Measurements from ENCODE around the gene LIMCH1. TPM values are rescaled to one million over a fixed set of nuclear protein-coding genes. Genes with fewer than 3 reads are reported as not detected.

LIMCH1 gene
- total and polyA plus RNA-seq, 11 donors, result 50.9 to 345 (median 233) TPM

DNA sequence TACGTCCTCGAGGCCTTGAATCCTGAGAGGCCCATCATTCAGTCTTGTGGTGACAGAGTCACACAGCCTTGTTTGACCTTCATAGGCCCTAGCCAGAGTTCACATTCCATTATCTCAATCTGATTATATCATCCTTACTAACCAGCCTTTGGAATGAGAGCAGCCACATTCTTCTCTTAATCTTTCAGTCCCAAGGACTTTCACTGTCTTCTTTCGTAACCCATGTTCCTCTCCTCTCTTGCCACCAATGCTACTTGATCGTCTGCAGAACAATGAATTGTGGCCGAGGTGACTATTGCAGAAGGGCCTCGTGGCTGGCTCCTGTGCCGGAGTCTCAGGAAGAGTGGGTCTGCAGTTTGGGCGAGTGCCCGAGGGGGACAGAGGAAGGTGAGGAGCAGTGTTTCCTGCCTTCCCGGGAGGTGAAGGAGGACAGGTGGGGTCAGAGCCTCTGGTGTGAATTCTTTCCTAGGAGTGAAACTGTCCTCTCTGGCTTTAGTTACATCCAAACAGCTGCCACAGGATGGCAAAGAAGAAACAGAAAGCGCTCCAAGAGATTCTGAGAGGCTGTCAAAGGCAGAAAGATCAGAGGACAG is 94.6 kb downstream of the LIMCH1 start:
- ATAC-seq, result no peak
- peaks cover 0 to 54% (median 17%) of the 10 kb centered on the region in 9 donors for H3K36me3 ChIP-seq
- no peak for TF ChIP-seq POLR2A (IDR thresholded peaks at IDR 0.05)
- TF ChIP-seq, protein P1, sequence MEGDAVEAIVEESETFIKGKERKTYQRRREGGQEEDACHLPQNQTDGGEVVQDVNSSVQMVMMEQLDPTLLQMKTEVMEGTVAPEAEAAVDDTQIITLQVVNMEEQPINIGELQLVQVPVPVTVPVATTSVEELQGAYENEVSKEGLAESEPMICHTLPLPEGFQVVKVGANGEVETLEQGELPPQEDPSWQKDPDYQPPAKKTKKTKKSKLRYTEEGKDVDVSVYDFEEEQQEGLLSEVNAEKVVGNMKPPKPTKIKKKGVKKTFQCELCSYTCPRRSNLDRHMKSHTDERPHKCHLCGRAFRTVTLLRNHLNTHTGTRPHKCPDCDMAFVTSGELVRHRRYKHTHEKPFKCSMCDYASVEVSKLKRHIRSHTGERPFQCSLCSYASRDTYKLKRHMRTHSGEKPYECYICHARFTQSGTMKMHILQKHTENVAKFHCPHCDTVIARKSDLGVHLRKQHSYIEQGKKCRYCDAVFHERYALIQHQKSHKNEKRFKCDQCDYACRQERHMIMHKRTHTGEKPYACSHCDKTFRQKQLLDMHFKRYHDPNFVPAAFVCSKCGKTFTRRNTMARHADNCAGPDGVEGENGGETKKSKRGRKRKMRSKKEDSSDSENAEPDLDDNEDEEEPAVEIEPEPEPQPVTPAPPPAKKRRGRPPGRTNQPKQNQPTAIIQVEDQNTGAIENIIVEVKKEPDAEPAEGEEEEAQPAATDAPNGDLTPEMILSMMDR (IDR thresholded peaks at IDR 0.05), result no peak
- WGBS, 4 donors, result 62 to 73% (median 67%) methylated on average over 10 to 11 of the region's 11 CpGs
- no peaks in the 10 kb centered on the region for H3K9me3 ChIP-seq
- DNase-seq, result no peak
- intact Hi-C loops (cut with DNase I), result no loop called here
- H3K27ac ChIP-seq, result peak overlapping the region in 5 of 12 donors; percentile 10 to 48 (median 20)
- no peaks in the 10 kb centered on the region for H3K27me3 ChIP-seq
- no peak overlapping the region for H3K4me3 ChIP-seq
- peaks cover 0 to 33% (median 15%) of the 10 kb centered on the region in 12 donors for H3K4me1 ChIP-seq

DNA sequence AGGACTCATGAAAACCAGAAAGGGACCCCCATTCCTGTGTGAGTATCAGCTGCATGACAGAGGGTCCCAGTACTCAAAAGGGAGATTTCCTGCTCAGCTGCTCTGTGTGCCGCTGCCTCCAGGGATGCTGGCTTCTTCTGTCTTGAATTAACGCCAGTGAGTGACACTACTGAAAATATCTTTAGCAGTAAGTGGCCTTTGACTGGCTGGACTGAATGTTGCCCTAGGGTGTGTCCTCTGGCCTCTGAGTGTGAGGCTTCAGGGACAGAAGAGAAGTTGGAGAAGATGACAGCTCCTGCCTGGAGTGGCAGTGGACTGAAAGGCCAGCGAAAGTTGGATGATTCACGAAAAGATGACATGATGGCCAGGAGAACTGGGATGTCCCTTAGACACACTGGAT is 95.4 kb downstream of the LIMCH1 start:
- 61 to 70% (median 64%) methylated on average over 3 to 4 of the region's 4 CpGs for WGBS, 4 donors
- H3K9me3 ChIP-seq, result no peaks in the 10 kb centered on the region
- no peak overlapping the region for H3K4me3 ChIP-seq
- intact Hi-C loops (cut with DNase I), result no loop called here
- peak; percentile 71 to 82 (median 76) for ATAC-seq
- TF ChIP-seq POLR2A (IDR thresholded peaks at IDR 0.05), result no peak
- TF ChIP-seq, protein P1 (IDR thresholded peaks at IDR 0.05), result no peak
- H3K36me3 ChIP-seq, result peaks cover 0 to 57% (median 17%) of the 10 kb centered on the region in 9 donors
- H3K27ac ChIP-seq, result peak overlapping the region in 3 of 12 donors; percentile 20 to 49 (median 32)
- DNase-seq, result peak in 1 of 5 donors; percentile 41
- H3K27me3 ChIP-seq, result no peaks in the 10 kb centered on the region
- H3K4me1 ChIP-seq, result peaks cover 0 to 26% (median 15%) of the 10 kb centered on the region in 12 donors

DNA sequence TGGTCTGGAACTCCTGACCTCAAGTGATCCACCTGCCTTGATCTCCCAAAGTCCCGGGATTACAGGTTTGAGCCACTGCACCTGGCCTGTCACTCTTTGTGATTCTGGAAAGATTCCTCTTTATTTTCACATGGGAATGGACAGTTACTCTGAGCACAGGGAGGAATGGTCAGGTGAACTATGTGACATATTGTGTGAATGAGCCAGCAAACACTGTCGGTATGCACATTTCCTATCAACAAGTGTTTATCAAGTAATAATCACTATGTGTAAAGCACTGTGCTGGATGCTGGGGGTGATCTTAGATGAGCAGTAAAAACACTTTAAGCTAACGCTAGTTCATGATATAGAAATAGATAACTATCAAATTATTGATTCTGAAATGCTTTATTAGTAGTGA is 97.5 kb downstream of the LIMCH1 start:
- ATAC-seq (no peak), DNase-seq (no peak)
- intact Hi-C loops (cut with DNase I), result no loop called here
- no peak overlapping the region for H3K4me3 ChIP-seq
- TF ChIP-seq, protein P1 (IDR thresholded peaks at IDR 0.05), result no peak
- no peak for TF ChIP-seq POLR2A (IDR thresholded peaks at IDR 0.05)
- H3K9me3 ChIP-seq, result no peaks in the 10 kb centered on the region
- 87 to 95% (median 90%) methylated on average over 3 of the region's 3 CpGs for WGBS, 4 donors
- peaks cover 0 to 42% (median 19%) of the 10 kb centered on the region in 12 donors for H3K4me1 ChIP-seq
- H3K36me3 ChIP-seq, result peaks cover 0 to 52% (median 15%) of the 10 kb centered on the region in 9 donors
- H3K27ac ChIP-seq, result no peak overlapping the region
- no peaks in the 10 kb centered on the region for H3K27me3 ChIP-seq

DNA sequence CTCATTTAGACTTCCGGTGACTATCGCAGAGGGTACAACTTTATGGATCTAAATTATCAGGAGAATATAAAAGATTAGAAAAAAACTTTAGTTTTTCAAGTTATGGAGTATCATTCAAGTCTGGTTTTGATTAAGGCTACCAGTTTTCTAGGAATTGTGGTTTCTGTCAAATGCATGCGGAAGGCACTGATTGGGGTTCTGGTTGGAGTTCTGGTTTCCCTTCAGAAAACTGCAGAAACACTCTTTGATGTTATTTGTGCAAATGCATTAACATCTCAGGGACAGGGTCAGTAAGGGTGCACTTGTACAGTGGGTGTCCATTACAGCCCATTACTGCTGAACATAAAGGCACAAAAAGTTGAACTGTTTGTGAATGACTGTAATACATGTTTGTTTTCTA is 100.2 kb downstream of the LIMCH1 start:
- 98 to 99% (median 98%) methylated on average over 3 of the region's 3 CpGs for WGBS, 4 donors
- intact Hi-C loops (cut with DNase I), result no loop called here
- H3K27me3 ChIP-seq, result no peaks in the 10 kb centered on the region
- DNase-seq, result no peak
- peaks cover 0 to 38% (median 11%) of the 10 kb centered on the region in 9 donors for H3K36me3 ChIP-seq
- ATAC-seq, result no peak
- H3K4me3 ChIP-seq, result no peak overlapping the region
- TF ChIP-seq POLR2A (IDR thresholded peaks at IDR 0.05), result no peak
- TF ChIP-seq, protein P1 (IDR thresholded peaks at IDR 0.05), result no peak
- no peaks in the 10 kb centered on the region for H3K9me3 ChIP-seq
- H3K27ac ChIP-seq, result no peak overlapping the region
- peaks cover 0 to 40% (median 9%) of the 10 kb centered on the region in 12 donors for H3K4me1 ChIP-seq
